Sigmoid colon (tissue), 7 donors: Measurements from ENCODE around the gene RHBDF2. TPM values are rescaled to one million over a fixed set of nuclear protein-coding genes. Genes with fewer than 3 reads are reported as not detected.

Source experiments
- DNase-seq: peaks from one replicate; pipeline ENCODE4 v3.0.0-alpha.2; 2019
- H3K27ac ChIP-seq, 4 donors: fragments of 200-600 bp; sonication (generic); one replicate each; pipeline ENCODE4 v1.5.1; 2016 to 2019; ENCODE audit warnings: mild to moderate bottlenecking in 1 of 4
- H3K27me3 ChIP-seq, 3 donors: fragments of 200-600 bp; sonication (generic); one replicate each; pipeline ENCODE4 v1.5.1; 2019; ENCODE audit warnings: mild to moderate bottlenecking in 1 of 3
- H3K36me3 ChIP-seq, 4 donors: fragments of 200-600 bp; sonication (generic); one replicate each; pipeline ENCODE4 v1.5.1; 2016 to 2019
- H3K4me1 ChIP-seq, 4 donors: fragments of 200-600 bp; sonication (generic); one replicate each; pipeline ENCODE4 v1.5.1; 2017 to 2019
- H3K4me3 ChIP-seq, 4 donors: fragments of 200-600 bp; sonication (generic); one replicate each; pipeline ENCODE4 v1.5.1; 2017 to 2019; ENCODE audit warnings: mild to moderate bottlenecking in 2 of 4, moderate library complexity in 1 of 4
- H3K9me3 ChIP-seq, 4 donors: fragments of 200-600 bp in 3 of 4; sonication (generic) in 3 of 4; one replicate each; pipeline versions ENCODE4 v1.5.1 to v1.6.1; 2013 to 2019
- EP300 ChIP-seq, 4 donors: sonication (generic); formaldehyde crosslinking; IDR thresholded peaks; one replicate each; pipeline ENCODE4 v1.6.1; 2017; ENCODE audit warnings: antibody characterized with exemption in 4 of 4
- POLR2A ChIP-seq, 2 donors: fragments of 450-650 bp; IDR thresholded peaks; one replicate each; pipeline ENCODE4 v1.6.1; 2016; ENCODE audit warnings: antibody characterized with exemption in 2 of 2, mild to moderate bottlenecking in 2 of 2, moderate library complexity in 2 of 2
- POLR2AphosphoS5 ChIP-seq, 4 donors: sonication (generic); formaldehyde crosslinking; IDR thresholded peaks; one replicate each; pipeline ENCODE4 v1.6.1; 2017; ENCODE audit warnings: antibody characterized with exemption in 4 of 4
- WGBS, 2 donors: extraction: QIAGEN DNeasy Blood & Tissue Kit; methylation state at CpG; one replicate each; pipeline ENCODE4 v1.1.7; 2013; 5-methylcytosine and 5-hydroxymethylcytosine counted together
- intact Hi-C: fragments of 100-400 bp; cut with DNase I; formaldehyde crosslinking; loops from one replicate; pipeline ENCODE4 v1.15.1; 2023
- polyA plus RNA-seq, 3 donors: library from polyadenylated mRNA; stranded (reverse); fragments of 200-250 nt; gene quantifications; one replicate each; pipeline ENCODE4 v1.2.3, GENCODE V29; 2013
- total RNA-seq, 4 donors: library from RNA; depleted of rRNA; stranded (reverse); fragments of >200 nt; gene quantifications; one replicate each; pipeline ENCODE4 v1.1.0, GENCODE V29; 2016
- TF ChIP-seq, protein P1 (sequence below), 4 experiments: fragments of 450-650 bp in 3 of 4; fragments of 200-600 bp in 1 of 4; IDR thresholded peaks; one replicate each; pipeline ENCODE4 v1.5.1; 2016 to 2019; ENCODE audit warnings: antibody characterized with exemption in 4 of 4, mild to moderate bottlenecking in 3 of 4, moderate library complexity in 2 of 4
- donor health status: healthy with polysubstance abuse.
- donor health status: Bipolar disorder and iron deficiency.
- donor health status: healthy.

RHBDF2 gene
- total and polyA plus RNA-seq, 7 donors, result 1.2 to 35.7 (median 11.1) TPM

GRCh38 chr17:76541739-76542454 is 40.7 kb upstream of the RHBDF2 start:
- Histone ChIP-seq H3K9me3 (no peaks in the 10 kb centered on the region), H3K36me3 (no peaks in the 10 kb centered on the region), H3K27ac (no peak overlapping the region), H3K4me3 (no peak overlapping the region), H3K27me3 (peaks cover 13 to 45% (median 41%) of the 10 kb centered on the region in 3 donors), H3K4me1 (peaks cover 0 to 56% (median 35%) of the 10 kb centered on the region in 4 donors)
- TF ChIP-seq, protein P1, sequence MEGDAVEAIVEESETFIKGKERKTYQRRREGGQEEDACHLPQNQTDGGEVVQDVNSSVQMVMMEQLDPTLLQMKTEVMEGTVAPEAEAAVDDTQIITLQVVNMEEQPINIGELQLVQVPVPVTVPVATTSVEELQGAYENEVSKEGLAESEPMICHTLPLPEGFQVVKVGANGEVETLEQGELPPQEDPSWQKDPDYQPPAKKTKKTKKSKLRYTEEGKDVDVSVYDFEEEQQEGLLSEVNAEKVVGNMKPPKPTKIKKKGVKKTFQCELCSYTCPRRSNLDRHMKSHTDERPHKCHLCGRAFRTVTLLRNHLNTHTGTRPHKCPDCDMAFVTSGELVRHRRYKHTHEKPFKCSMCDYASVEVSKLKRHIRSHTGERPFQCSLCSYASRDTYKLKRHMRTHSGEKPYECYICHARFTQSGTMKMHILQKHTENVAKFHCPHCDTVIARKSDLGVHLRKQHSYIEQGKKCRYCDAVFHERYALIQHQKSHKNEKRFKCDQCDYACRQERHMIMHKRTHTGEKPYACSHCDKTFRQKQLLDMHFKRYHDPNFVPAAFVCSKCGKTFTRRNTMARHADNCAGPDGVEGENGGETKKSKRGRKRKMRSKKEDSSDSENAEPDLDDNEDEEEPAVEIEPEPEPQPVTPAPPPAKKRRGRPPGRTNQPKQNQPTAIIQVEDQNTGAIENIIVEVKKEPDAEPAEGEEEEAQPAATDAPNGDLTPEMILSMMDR (IDR thresholded peaks at IDR 0.05), result no peak
- 84 to 89% methylated on average over 10 of the region's 10 CpGs for WGBS, 2 donors
- intact Hi-C loops, result no loop called here
- DNase-seq, result no peak

DNA sequence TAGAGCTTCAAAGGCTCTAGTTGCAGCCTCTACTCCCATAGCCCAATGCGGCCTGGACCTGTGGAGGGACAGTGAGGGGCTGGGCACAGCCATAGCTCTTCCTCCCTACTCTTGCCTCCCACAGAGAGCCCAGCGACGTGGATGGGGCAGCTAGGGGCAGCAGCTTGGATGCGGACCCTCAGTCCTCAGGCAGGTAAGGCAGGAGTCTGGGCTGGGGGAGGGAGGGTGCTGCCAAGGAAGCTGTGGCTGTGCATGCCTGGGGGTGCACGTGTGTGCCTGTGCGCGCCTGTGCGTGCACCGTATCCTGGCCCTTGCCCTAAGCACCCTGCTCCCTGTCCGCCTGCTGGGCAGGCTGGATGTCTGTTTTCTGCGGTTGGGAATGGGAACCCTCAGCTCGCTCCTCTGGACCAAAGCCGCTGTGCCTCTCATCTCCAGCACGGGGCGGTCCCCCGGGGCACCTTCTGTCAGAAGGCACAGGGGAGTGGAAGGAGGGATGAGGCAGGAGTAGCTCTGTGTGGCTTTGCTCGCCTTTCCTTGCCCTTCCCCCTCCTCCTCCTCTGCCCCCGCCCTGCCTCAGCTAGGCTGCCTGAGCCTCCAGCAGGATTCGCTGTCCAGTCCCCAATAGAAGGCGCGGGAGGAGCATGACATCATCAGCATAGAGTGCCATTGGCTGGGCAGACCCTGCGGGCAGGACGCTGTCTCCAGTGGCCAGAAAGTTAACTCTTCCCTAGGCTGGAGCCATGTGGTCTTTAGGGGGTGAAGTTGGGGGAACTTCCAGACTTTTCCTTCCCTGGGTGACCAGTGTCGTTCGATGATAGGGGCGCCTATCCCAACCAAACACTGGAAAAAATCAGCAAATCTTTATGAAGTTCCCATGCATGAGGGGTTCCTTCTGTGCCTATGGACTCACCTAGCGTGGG is 39.4 kb upstream of the RHBDF2 start:
- no peaks in the 10 kb centered on the region for H3K9me3 ChIP-seq
- WGBS, 2 donors, result 13 to 18% methylated on average over 27 of the region's 27 CpGs
- intact Hi-C loops, result no loop called here
- H3K27me3 ChIP-seq, result peaks cover 14 to 57% (median 53%) of the 10 kb centered on the region in 3 donors
- H3K4me1 ChIP-seq, result peaks cover 0 to 52% (median 33%) of the 10 kb centered on the region in 4 donors
- H3K27ac ChIP-seq, result peak overlapping the region; percentile 59 to 71 (median 64)
- H3K4me3 ChIP-seq, result peak overlapping the region in 3 of 4 donors; percentile 41 to 48 (median 44)
- TF ChIP-seq POLR2A (IDR thresholded peaks at IDR 0.05), result no peak
- peak in 3 of 4 donors; percentile 43 to 88 (median 54) for TF ChIP-seq POLR2AphosphoS5 (IDR thresholded peaks at IDR 0.05)
- TF ChIP-seq, protein P1 (IDR thresholded peaks at IDR 0.05), result peak; percentile 9 to 42 (median 24)
- DNase-seq, result peak; percentile 98
- H3K36me3 ChIP-seq, result no peaks in the 10 kb centered on the region

DNA sequence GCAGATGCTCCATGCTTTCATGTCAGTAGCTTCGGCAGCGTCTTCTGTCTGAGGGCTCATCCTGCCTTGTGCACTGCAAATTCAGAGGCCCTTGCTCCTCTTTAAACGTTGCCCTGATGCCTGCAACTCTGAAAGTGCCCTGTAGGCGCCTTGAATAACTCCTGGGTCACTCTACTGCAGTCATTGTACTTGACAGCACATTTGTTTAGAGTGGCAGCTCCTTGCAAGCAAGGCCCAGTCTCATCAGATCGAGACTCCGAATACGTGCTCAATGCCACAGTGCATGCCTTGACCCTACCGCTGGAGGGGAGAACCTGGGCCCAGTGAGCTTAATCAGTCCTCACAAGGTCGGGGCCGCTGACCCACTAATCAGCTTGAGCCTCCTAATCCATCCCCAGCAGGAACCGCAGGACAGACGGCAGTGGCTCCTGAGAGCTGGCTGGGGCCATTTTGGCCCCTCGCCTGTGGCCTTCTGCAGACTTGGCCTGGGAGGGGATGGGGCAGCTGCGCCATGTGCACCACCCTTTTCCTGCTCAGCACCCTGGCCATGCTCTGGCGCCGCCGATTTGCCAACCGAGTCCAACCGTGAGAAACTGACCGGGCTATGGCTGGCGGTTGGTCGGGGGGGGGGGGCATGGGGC is 38.5 kb upstream of the RHBDF2 start, which contains the start of gene PRCD:
Gene PRCD, plus strand, starts transcription at position 414 of the 641 bp plus-strand sequence. Its CDS starts 98 bp downstream, at position 512.
- 79 to 84% methylated on average over 22 of the region's 22 CpGs for WGBS, 2 donors
- TF ChIP-seq, protein P1 (IDR thresholded peaks at IDR 0.05), result no peak
- no peak for TF ChIP-seq POLR2AphosphoS5 (IDR thresholded peaks at IDR 0.05)
- no peak for TF ChIP-seq POLR2A (IDR thresholded peaks at IDR 0.05)
- TF ChIP-seq EP300 (IDR thresholded peaks at IDR 0.05), result no peak
- Histone ChIP-seq H3K9me3 (no peaks in the 10 kb centered on the region), H3K4me3 (peak within 1 kb of the TSS in 3 of 4 donors; percentile 41 to 54 (median 44)), H3K27ac (peak within 1 kb of the TSS; percentile 66 to 79 (median 74)), H3K4me1 (peaks cover 0 to 54% (median 32%) of the 10 kb centered on the region in 4 donors), H3K36me3 (no peaks in the 10 kb centered on the region), H3K27me3 (peaks cover 14 to 64% (median 53%) of the 10 kb centered on the region in 3 donors)
- intact Hi-C loops, result no loop called here
- DNase-seq, result no peak

- peak overlapping the region in 1 of 4 donors; percentile 54 for H3K4me3 ChIP-seq
- intact Hi-C loops, result no loop called here
- DNase-seq, result no peak
- TF ChIP-seq EP300 (IDR thresholded peaks at IDR 0.05), result no peak
- no peak for TF ChIP-seq POLR2A (IDR thresholded peaks at IDR 0.05)
- 83 to 89% methylated on average over 9 of the region's 9 CpGs for WGBS, 2 donors
- H3K27ac ChIP-seq, result peak overlapping the region in 3 of 4 donors; percentile 73 to 79 (median 75)
- no peaks in the 10 kb centered on the region for H3K9me3 ChIP-seq
- peaks cover 14 to 59% (median 48%) of the 10 kb centered on the region in 3 donors for H3K27me3 ChIP-seq
- H3K36me3 ChIP-seq, result no peaks in the 10 kb centered on the region
- H3K4me1 ChIP-seq, result peaks cover 0 to 47% (median 29%) of the 10 kb centered on the region in 4 donors
Observed at GRCh38 chr17:76538941-76539570, 37.8 kb upstream of the RHBDF2 start.
